Smooth muscle cell (in vitro differentiated cells): ENCODE results near the gene SOX4. TPM values are rescaled to one million over a fixed set of nuclear protein-coding genes. Genes with fewer than 3 reads are reported as not detected.

Source experiments
- DNase-seq: peaks from one replicate; lab custom pipeline; 2025; ENCODE audit not compliant: unreplicated experiment; lab: John Stamatoyannopoulos, UW
- H2AFZ ChIP-seq: fragments of 200-600 bp; sonication (generic); 2 replicates; pipeline ENCODE4 v1.6.0; 2016; ENCODE audit warnings: antibody characterized with exemption, low read depth, mild to moderate bottlenecking
- H3F3A ChIP-seq: fragments of 200-600 bp; sonication (generic); 2 replicates; pipeline ENCODE4 v1.6.0; 2017; ENCODE audit warnings: antibody characterized with exemption, low read depth
- H3K27ac ChIP-seq: fragments of 200-600 bp; sonication (generic); 2 replicates; pipeline ENCODE4 v1.5.1; 2016; ENCODE audit warnings: low read depth, mild to moderate bottlenecking
- H3K27me3 ChIP-seq: fragments of 200-600 bp; sonication (generic); 2 replicates; pipeline ENCODE4 v1.6.1; 2016; ENCODE audit warnings: low read depth, mild to moderate bottlenecking
- H3K36me3 ChIP-seq: fragments of 200-600 bp; sonication (generic); 2 replicates; pipeline ENCODE4 v1.5.1; 2016; ENCODE audit warnings: low read depth
- H3K4me1 ChIP-seq: fragments of 200-600 bp; sonication (generic); 2 replicates; pipeline ENCODE4 v1.5.1; 2016; ENCODE audit warnings: low read depth
- H3K4me2 ChIP-seq: fragments of 200-600 bp; sonication (generic); 2 replicates; pipeline ENCODE4 v1.6.0; 2016; ENCODE audit warnings: mild to moderate bottlenecking
- H3K4me3 ChIP-seq: fragments of 200-600 bp; sonication (generic); 2 replicates; pipeline ENCODE4 v1.5.1; 2016; ENCODE audit warnings: mild to moderate bottlenecking
- H3K79me2 ChIP-seq: fragments of 200-600 bp; sonication (generic); 2 replicates; pipeline ENCODE4 v1.6.0; 2016; ENCODE audit warnings: low read depth, mild to moderate bottlenecking
- H3K9ac ChIP-seq: fragments of 200-600 bp; sonication (generic); 2 replicates; pipeline ENCODE4 v1.6.0; 2016; ENCODE audit warnings: low read depth
- H3K9me3 ChIP-seq: fragments of 200-600 bp; sonication (generic); replicated peaks from 2 replicates; pipeline ENCODE4 v1.5.1; 2016; ENCODE audit warnings: low read depth
- H4K20me1 ChIP-seq: fragments of 200-600 bp; sonication (generic); 2 replicates; pipeline ENCODE4 v1.6.0; 2016; ENCODE audit warnings: low read depth
- WGBS: methylation state at CpG from one replicate; pipeline ENCODE4 v1.1.7; 2016; ENCODE audit warnings: low lambda C conversion rate; 5-methylcytosine and 5-hydroxymethylcytosine counted together
- polyA plus RNA-seq: library from polyadenylated mRNA; unstranded; fragments of >200 nt; fragmentation: Nextera tagmentation; extraction: Ambion mirVana; gene quantifications from 2 replicates; pipeline ENCODE4 v1.2.1, GENCODE V29; 2016
- total RNA-seq: library from RNA; depleted of rRNA; stranded (reverse); fragments of >200 nt; gene quantifications from 2 replicates; pipeline ENCODE4 v1.2.3, GENCODE V29; 2014
- TF ChIP-seq, protein P1 (sequence below): fragments of 200-600 bp; sonication (generic); IDR thresholded peaks from 2 replicates; pipeline ENCODE4 v1.5.1; 2017; ENCODE audit warnings: borderline replicate concordance, mild to moderate bottlenecking, antibody characterized with exemption; ENCODE audit not compliant: insufficient read depth, poor library complexity, severe bottlenecking

Gene SOX4
- total and polyA plus RNA-seq, 2 experiments from 2014 or later: 91.9 to 109 TPM

DNA sequence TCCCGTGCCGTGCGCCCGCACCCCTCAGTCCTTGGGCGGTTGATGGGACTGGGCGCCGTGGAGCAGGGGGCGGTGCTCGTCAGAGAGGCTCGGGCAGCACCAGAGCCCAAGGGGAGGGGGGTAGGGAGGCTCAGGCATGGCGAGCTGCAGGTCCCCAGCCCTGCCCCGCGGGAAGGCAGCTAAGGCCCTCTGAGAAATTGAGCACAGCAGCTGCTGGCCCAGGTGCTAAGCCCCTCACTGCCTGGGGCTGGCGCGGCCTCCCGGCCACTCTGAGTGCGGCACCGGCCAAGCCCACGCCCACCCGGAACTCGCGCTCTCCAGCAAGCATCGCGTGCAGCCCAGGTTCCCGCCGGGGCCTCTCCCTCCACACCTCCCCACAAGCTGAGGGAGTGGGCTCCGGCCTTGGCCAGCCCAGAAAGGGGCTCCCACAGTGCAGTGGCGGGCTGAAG lies 16.4 kb downstream of the SOX4 start:
- Histone ChIP-seq H3K9ac (no peak overlapping the region), H2AFZ (no peak overlapping the region), H3K4me2 (no peak overlapping the region), H4K20me1 (no peaks in the 10 kb centered on the region), H3K4me3 (no peak overlapping the region), H3K36me3 (no peaks in the 10 kb centered on the region), H3K4me1 (no peaks in the 10 kb centered on the region), H3F3A (no peaks in the 10 kb centered on the region), H3K79me2 (no peaks in the 10 kb centered on the region), H3K27me3 (no peaks in the 10 kb centered on the region), H3K27ac (no peak overlapping the region), H3K9me3 (no peaks in the 10 kb centered on the region)
- TF ChIP-seq, protein P1, sequence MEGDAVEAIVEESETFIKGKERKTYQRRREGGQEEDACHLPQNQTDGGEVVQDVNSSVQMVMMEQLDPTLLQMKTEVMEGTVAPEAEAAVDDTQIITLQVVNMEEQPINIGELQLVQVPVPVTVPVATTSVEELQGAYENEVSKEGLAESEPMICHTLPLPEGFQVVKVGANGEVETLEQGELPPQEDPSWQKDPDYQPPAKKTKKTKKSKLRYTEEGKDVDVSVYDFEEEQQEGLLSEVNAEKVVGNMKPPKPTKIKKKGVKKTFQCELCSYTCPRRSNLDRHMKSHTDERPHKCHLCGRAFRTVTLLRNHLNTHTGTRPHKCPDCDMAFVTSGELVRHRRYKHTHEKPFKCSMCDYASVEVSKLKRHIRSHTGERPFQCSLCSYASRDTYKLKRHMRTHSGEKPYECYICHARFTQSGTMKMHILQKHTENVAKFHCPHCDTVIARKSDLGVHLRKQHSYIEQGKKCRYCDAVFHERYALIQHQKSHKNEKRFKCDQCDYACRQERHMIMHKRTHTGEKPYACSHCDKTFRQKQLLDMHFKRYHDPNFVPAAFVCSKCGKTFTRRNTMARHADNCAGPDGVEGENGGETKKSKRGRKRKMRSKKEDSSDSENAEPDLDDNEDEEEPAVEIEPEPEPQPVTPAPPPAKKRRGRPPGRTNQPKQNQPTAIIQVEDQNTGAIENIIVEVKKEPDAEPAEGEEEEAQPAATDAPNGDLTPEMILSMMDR: no peak
- DNase-seq: no peak
- 98% methylated on average over 23 of the region's 28 CpGs for WGBS

DNA sequence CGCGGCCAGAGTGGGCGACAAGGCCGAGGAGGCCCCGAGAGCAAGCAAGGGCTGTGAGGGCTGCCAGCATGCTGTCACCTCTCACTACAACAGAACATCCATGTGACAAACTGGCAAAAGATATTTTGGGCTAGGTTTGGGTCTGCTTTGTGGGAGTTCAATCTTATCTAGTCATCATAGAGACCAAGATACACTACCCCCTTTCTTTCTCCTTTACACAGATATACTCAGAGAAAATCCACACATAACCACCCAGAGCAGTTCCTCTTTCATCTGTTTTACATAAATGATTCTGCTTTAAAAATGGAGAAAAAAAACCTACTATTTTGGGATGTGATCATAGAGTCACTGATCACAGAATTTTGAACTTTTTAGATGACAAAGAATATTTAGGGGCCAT lies 16.8 kb downstream of the SOX4 start:
- TF ChIP-seq, protein P1: no peak
- Histone ChIP-seq H3K4me2 (no peak overlapping the region), H3K4me3 (no peak overlapping the region), H3K27me3 (no peaks in the 10 kb centered on the region), H3K36me3 (no peaks in the 10 kb centered on the region), H3F3A (no peaks in the 10 kb centered on the region), H3K4me1 (no peaks in the 10 kb centered on the region), H2AFZ (no peak overlapping the region), H3K27ac (no peak overlapping the region), H3K9me3 (no peaks in the 10 kb centered on the region), H3K9ac (no peak overlapping the region), H3K79me2 (no peaks in the 10 kb centered on the region), H4K20me1 (no peaks in the 10 kb centered on the region)
- 100% methylated on average over 5 of the region's 5 CpGs for WGBS
- DNase-seq: no peak

DNA sequence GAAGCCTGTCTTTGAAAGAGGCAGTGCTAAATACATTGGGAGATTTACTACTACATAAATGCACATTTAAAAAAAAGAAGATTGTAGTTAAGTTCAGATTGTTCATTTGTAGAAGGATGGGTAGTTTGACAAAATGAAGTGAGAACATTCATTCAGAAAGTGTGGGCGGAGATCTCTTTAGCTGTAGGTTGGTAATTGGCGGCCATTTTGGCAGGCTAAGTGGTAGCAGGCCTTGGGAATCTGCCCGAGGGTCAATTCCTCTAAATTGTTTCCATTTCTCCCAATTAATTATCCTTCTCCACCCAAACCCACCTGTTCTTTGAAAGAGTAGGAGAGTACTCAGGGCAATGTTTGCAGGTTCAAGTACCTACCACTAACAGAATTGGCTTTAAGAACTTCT lies 17.9 kb downstream of the SOX4 start:
- no peaks in the 10 kb centered on the region for H3K27me3 ChIP-seq
- no peaks in the 10 kb centered on the region for H4K20me1 ChIP-seq
- H2AFZ ChIP-seq: no peak overlapping the region
- H3K4me1 ChIP-seq: no peaks in the 10 kb centered on the region
- TF ChIP-seq, protein P1: no peak
- no peaks in the 10 kb centered on the region for H3K9me3 ChIP-seq
- H3F3A ChIP-seq: no peaks in the 10 kb centered on the region
- H3K4me2 ChIP-seq: no peak overlapping the region
- H3K4me3 ChIP-seq: no peak overlapping the region
- no peaks in the 10 kb centered on the region for H3K79me2 ChIP-seq
- H3K9ac ChIP-seq: no peak overlapping the region
- 78% methylated on average over 3 of the region's 3 CpGs for WGBS
- H3K36me3 ChIP-seq: no peaks in the 10 kb centered on the region
- no peak overlapping the region for H3K27ac ChIP-seq
- DNase-seq: no peak

DNA sequence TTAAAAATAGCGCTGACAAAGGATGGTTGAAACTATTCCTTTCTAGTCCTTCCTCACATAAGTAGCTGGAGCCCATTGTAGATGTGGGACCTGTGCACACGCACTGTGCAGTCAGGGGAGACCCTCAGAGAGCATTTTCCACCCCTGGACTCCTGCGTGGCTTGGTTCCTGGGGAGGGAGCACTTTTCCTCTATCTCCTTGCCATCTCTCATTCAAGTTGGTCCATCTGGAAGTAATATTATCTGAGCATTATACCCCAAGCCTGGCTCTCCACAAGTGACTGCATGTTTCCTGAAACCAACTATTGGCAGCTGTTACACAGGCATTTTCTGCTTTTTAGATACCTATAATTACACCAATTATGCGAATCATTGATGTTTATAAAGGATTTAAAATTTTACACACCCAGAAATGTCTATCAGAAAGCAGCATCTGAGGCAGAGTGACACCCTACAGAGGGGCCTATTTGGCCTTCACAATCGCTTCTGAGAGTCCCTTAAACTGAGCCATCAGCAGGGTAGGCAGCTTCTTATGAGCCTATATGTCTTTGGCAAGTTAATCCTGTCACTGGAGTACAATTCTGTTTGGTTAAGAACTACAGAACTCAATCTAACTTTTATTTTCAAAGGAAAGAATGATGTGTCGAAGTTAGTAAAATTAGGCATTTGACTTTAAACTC lies 18.7 kb downstream of the SOX4 start:
- Histone ChIP-seq H3K79me2 (no peaks in the 10 kb centered on the region), H3K27me3 (no peaks in the 10 kb centered on the region), H3K4me3 (no peak overlapping the region), H3K9ac (no peak overlapping the region), H3K27ac (no peak overlapping the region), H4K20me1 (no peaks in the 10 kb centered on the region), H3F3A (no peaks in the 10 kb centered on the region), H3K4me2 (no peak overlapping the region), H3K36me3 (no peaks in the 10 kb centered on the region), H3K4me1 (no peaks in the 10 kb centered on the region), H2AFZ (no peak overlapping the region), H3K9me3 (no peaks in the 10 kb centered on the region)
- DNase-seq: no peak
- 84% methylated on average over 6 of the region's 6 CpGs for WGBS
- TF ChIP-seq, protein P1: no peak
